ENCODE measurements around the gene PHF12. TPM values are rescaled to one million over a fixed set of nuclear protein-coding genes. Genes with fewer than 3 reads are reported as not detected.

Gene PHF12
- total RNA-seq, 3 donors from 2014 or later (not counting 1 experiment from before 2014, with no cell fraction given): 163 to 177 (median 171) TPM

DNA sequence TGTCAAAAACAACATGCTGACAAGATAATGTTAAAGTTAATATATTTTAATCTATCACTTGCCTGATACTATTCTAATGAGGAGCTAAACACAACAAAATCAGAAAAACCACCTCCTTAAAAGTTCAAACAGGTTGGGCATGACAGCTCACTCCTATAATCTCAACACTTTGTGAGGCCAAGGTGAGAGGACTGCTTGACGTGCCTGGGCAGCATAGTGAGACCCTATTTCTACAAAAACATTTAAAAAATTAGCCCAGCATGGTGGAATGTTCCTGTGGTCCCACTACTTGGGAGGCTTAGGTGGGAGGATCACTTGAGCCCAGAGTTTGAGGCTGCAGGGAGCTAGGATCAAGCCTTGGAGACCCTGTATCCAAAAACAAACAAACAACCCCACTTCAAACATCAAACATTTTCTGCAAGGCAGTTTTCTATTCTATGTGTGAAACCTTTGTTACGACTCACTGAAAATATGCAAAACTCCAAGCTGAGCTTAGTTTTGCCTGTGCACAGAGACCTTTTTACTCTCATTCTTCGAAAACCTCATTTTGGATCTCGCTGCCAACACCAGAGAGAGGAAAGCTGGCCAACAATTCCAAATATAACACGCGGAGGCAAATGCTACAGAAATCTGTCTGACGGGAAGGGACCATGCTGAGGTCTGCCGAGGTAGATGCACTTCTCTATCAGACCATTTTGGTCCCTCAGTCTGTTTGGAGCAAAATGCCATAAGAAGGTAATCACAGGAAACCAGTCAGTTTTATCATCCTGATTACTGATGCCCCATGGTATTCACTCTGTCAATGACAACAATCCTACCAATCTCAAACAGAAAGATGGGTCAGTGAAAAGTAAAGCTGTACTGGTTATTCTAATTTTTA lies 6.2 kb downstream of the PHF12 start:
- Mint-ChIP-seq H3K27me3 (ENCODE audit: low read depth in 2 of 2) (no peaks in the 10 kb centered on the region), H3K4me3 (peak overlapping the region; percentile 28), H3K36me3 (no peaks in the 10 kb centered on the region), H3K27ac (no peak overlapping the region), H3K4me1 (peaks cover 60 to 63% of the 10 kb centered on the region in 2 donors), H3K9me3 (no peaks in the 10 kb centered on the region)
- H3K9me3 ChIP-seq (ENCODE audit: control insufficient read depth, insufficient read depth, low read length): no peaks in the 10 kb centered on the region
- H3K27ac ChIP-seq (ENCODE audit: low read length): no peak overlapping the region
- TF ChIP-seq, protein P1, sequence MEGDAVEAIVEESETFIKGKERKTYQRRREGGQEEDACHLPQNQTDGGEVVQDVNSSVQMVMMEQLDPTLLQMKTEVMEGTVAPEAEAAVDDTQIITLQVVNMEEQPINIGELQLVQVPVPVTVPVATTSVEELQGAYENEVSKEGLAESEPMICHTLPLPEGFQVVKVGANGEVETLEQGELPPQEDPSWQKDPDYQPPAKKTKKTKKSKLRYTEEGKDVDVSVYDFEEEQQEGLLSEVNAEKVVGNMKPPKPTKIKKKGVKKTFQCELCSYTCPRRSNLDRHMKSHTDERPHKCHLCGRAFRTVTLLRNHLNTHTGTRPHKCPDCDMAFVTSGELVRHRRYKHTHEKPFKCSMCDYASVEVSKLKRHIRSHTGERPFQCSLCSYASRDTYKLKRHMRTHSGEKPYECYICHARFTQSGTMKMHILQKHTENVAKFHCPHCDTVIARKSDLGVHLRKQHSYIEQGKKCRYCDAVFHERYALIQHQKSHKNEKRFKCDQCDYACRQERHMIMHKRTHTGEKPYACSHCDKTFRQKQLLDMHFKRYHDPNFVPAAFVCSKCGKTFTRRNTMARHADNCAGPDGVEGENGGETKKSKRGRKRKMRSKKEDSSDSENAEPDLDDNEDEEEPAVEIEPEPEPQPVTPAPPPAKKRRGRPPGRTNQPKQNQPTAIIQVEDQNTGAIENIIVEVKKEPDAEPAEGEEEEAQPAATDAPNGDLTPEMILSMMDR (IDR thresholded peaks at IDR 0.05): no peak
- H3K4me1 ChIP-seq (ENCODE audit: control insufficient read depth, insufficient read depth, low read length): peaks cover 32% of the 10 kb centered on the region
- no peak for ATAC-seq
- intact Hi-C loops (cut with micrococcal nuclease): no loop called here
- WGBS (ENCODE audit: insufficient coverage): 76% methylated on average over 8 of the region's 8 CpGs
- DNase-seq: no peak
- peaks cover 13% of the 10 kb centered on the region for H3K36me3 ChIP-seq (ENCODE audit: control insufficient read depth, insufficient read depth, low read length)
- no peak overlapping the region for H3K4me3 ChIP-seq (ENCODE audit: low read length)
- no peaks in the 10 kb centered on the region for H3K27me3 ChIP-seq (ENCODE audit: control insufficient read depth, insufficient read depth, low read length)

DNA sequence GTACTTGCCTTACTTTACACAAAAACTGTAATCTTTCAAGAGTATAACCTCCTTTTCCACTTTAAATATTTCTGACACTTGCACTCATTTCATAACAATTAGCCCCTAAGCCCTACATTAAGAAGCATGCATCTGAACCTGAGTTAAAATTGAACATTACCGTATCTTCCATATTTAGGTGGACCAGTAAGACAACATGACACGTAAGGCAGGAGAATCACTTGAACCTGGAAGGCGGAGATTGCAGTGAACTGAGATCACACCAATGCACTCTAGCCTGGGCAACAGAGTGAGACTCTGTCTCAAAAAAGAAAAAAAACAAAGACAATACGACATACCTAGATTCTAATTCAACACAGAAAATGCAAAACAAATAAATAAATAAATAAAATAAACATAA lies 7.0 kb downstream of the PHF12 start:
- no peaks in the 10 kb centered on the region for H3K27me3 Mint-ChIP-seq (ENCODE audit: low read depth in 2 of 2)
- WGBS (ENCODE audit: insufficient coverage): 93% methylated on average over 3 of the region's 4 CpGs
- Histone ChIP-seq H3K4me3 (ENCODE audit: low read length) (no peak overlapping the region), H3K27ac (ENCODE audit: low read length) (no peak overlapping the region), H3K27me3 (ENCODE audit: control insufficient read depth, insufficient read depth, low read length) (no peaks in the 10 kb centered on the region), H3K9me3 (ENCODE audit: control insufficient read depth, insufficient read depth, low read length) (no peaks in the 10 kb centered on the region), H3K36me3 (ENCODE audit: control insufficient read depth, insufficient read depth, low read length) (peaks cover 13% of the 10 kb centered on the region), H3K4me1 (ENCODE audit: control insufficient read depth, insufficient read depth, low read length) (peaks cover 35% of the 10 kb centered on the region)
- H3K4me1 Mint-ChIP-seq: peaks cover 66 to 68% of the 10 kb centered on the region in 2 donors
- no peak for ATAC-seq
- DNase-seq: no peak
- TF ChIP-seq, protein P1 (IDR thresholded peaks at IDR 0.05): no peak
- no peaks in the 10 kb centered on the region for H3K36me3 Mint-ChIP-seq
- intact Hi-C loops (cut with micrococcal nuclease): no loop called here
- no peaks in the 10 kb centered on the region for H3K9me3 Mint-ChIP-seq
- H3K27ac Mint-ChIP-seq: peak overlapping the region in 1 of 2 donors; percentile 63
- peak overlapping the region; percentile 1 for H3K4me3 Mint-ChIP-seq

DNA sequence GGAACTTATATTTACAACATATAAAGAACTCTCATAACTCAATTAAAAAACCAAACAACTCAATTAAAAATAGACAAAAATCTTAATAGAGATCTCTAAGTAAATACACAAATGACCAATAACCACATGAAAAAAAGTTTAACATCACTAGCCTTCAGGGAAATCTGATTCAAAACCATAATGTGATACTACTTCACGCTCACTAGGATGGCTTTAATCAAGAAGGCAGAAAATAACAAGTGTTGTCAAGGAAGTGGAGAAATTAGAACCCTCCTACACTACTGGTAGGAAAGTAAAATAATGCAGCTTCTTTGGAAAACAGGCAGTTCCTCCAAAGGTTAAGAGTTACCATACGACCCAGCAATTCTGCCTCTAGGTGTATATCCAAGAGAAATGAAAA lies 8.4 kb downstream of the PHF12 start:
- peaks cover 16% of the 10 kb centered on the region for H3K36me3 ChIP-seq (ENCODE audit: control insufficient read depth, insufficient read depth, low read length)
- no peaks in the 10 kb centered on the region for H3K9me3 ChIP-seq (ENCODE audit: control insufficient read depth, insufficient read depth, low read length)
- Mint-ChIP-seq H3K27ac (peak overlapping the region in 1 of 2 donors; percentile 5), H3K27me3 (ENCODE audit: low read depth in 2 of 2) (no peaks in the 10 kb centered on the region), H3K4me3 (no peak overlapping the region), H3K36me3 (no peaks in the 10 kb centered on the region), H3K9me3 (no peaks in the 10 kb centered on the region), H3K4me1 (peaks cover 63 to 64% of the 10 kb centered on the region in 2 donors)
- H3K27me3 ChIP-seq (ENCODE audit: control insufficient read depth, insufficient read depth, low read length): no peaks in the 10 kb centered on the region
- peaks cover 29% of the 10 kb centered on the region for H3K4me1 ChIP-seq (ENCODE audit: control insufficient read depth, insufficient read depth, low read length)
- ATAC-seq (no peak), DNase-seq (no peak)
- no peak overlapping the region for H3K4me3 ChIP-seq (ENCODE audit: low read length)
- H3K27ac ChIP-seq (ENCODE audit: low read length): no peak overlapping the region
- TF ChIP-seq, protein P1 (IDR thresholded peaks at IDR 0.05): no peak
- intact Hi-C loops (cut with micrococcal nuclease): no loop called here
- WGBS (ENCODE audit: insufficient coverage): 96% methylated on average over 2 of the region's 2 CpGs

All from natural killer cell (primary cell).